Erythroblast (primary cell): ENCODE measurements around the gene GNG3.
A peak's percentile ranks its signal among the peaks of the same experiment; 100 is the strongest.

Experiments used
- DNase-seq, 2 experiments: peaks; one replicate each; lab custom pipeline; 2025; lab: John Stamatoyannopoulos, UW
- GATA1 ChIP-seq: IDR thresholded peaks from 2 replicates; pipeline ENCODE4 v1.6.1; 2011; ENCODE audit warnings: low read depth, mild to moderate bottlenecking, control low read depth, low read length, moderate library complexity
- POLR2A ChIP-seq: IDR thresholded peaks from 2 replicates; pipeline ENCODE4 v1.6.1; 2011; ENCODE audit warnings: mild to moderate bottlenecking, low read length

GNG3 gene

DNA sequence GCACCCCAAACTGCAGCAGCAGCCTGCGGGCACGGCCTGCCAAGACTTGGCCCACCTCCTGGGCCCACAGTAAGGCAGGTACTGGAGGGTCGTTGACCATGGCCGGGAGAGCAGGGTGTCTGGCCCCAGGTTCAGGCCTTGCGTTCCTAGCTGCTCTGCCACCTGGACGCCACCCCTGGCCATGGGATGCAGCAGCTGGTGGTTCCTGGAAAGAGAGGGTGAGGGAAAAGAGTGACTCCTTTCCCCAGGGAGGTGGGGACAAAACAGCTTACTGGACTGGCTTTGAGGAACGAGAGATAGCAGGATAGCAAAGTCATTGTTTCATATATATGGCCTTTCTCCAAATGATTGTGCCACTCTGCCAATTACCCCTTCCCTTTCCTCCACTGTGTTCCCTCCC lies 2.1 kb upstream of the GNG3 start:
- TF ChIP-seq POLR2A, result no peak
- no peak for TF ChIP-seq GATA1
- DNase-seq, result peak; percentile 64 to 71

DNA sequence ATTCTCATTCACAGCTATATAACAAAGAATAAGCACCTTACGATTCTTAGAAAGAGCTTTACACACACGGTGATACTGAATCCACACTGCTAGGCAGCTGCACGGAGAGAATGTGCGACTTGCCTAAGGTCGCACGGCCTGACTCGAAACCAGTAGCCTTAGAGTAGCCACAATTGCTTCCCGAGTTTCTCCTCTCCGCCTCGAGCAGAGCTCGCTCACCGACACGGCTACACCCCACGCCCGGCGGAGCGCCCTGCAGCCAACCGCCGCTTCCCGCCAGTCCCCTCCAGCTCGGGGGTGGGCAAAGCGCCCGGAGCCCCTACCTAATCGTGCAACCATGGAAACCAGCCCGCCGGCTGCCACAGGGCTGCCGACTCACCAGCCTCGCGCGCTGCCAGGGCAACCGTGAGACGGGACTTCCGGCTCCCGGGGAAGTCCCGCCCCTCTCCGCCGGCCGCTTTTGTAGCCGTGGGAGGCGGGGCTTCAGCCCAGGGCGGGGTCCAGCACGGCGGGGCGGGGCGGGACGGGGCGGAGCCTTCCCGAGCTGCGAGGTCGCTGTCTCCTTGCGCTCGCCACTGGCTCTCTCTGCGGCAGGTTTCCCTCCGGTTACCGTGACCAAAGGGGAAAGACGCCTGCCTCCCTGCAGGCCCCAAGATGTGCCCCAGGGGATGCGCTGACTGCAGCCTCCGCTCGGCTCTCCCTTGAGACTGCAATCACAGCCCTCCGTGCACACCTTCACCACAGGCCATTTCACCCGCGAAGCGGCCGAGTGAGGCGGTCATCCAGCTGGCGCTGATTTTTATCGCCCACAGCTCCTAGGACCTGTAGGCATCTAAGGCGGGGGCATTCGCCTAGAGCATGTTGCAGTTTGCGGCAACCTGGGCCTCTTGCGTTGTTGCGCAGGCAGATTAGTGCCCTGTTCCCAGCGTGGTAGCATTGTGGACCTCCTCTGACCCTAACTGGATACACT lies 1.3 kb upstream of the GNG3 start:
- peak; percentile 97 to 98 for DNase-seq
- TF ChIP-seq POLR2A (peak; percentile 80), GATA1 (no peak)

DNA sequence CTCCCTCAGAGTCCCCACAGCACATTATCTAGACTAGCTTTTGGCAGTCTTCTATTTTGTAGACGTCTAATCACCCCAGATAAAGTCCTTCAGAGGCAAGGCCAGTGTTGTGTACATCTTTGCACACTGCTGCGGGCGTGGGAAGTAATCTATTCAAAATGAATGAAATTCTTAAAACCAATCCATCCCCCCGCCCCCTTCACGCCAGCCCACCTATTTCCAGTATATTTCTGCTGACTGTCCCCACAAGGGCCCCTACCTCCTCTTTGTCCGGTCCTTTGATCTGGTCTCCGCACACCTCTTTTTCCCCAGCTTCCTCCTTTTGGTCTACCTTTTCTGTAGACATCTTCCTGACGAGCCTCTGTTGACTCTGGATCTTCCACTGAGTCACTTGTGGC lies 627 bp upstream of the GNG3 start:
- TF ChIP-seq GATA1 (no peak), POLR2A (no peak)

DNA sequence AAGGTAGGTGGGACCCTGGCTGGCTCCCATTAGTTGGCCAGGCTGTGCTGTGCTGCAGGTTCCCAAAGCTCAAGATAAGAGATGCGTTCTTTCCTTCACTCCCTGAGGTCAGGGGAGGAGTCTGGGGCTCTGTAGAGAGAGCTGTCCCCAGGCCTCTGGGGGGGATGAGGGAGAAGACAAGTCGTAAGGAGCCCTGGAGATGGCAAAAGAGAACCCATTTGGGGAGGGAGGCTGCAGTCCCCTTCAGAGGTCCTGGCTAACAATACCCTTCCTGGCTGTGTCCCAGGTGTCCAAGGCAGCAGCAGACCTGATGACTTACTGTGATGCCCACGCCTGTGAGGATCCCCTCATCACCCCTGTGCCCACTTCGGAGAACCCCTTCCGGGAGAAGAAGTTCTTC lies 916 bp downstream of the GNG3 start:
- TF ChIP-seq POLR2A (no peak), GATA1 (no peak)
- peak; percentile 61 to 75 for DNase-seq

More for the DNA sequence above, 627 bp upstream of the GNG3 start:
- DNase-seq, result no peak

DNA sequence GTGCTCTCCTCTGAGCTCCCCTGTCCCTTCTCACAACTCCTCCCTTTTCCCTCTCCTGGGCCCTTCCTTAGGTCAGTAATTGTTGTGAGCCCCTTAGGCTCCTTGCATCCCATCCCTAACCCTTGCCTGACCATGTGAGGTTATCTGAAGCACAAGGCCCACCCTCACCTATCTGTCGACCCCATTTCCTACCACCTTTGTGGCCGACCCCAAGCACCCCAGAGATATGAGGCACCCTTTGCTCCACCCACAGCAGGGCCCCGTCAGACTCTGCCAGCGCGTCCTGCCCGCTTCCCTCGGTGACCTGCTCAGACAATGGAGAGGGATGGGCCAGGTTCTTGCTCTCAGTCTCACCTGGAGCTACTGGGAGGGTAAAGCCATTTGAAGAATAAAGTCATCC lies 1.3 kb downstream of the GNG3 start:
- DNase-seq, result peak; percentile 70 to 72
- no peak for TF ChIP-seq POLR2A

DNA sequence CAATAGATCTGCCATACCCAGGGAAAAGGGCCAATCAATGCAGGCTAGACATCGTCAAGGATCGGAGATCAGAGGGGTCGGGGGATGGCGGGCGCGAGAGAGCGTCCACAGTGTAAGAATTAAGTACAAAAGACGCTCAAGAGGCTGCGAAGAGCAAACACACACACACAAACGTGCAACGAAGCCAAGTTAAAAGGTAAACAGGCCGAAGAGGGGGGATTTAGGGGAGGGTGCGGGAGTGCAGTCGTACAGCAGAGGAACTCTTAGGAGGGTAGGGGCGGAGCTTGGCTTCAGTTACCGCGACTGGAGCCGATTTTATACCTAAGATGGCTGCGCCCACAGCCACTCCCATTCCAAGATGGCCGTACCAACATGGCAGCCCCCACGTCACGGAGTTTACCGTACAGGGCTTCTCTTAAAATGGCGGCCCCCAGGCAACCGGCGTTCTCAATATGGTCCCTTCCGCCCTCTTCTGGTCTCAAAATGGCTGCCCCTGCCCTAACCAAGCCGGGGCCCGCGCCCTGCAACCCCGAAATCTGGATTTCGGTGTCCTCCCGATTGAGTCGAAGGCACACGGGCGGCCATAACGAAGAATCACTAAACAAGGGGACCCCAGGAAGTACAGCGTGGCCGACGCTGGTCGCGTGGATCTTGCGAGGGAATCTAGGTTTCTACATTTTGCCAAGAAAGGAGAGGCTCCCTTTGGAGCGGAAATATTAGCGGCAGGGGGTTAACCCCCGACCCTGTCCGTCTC lies 1.9 kb downstream of the GNG3 start:
- DNase-seq, result peak; percentile 98 to 99
- TF ChIP-seq GATA1 (no peak), POLR2A (peak; percentile 84)

DNA sequence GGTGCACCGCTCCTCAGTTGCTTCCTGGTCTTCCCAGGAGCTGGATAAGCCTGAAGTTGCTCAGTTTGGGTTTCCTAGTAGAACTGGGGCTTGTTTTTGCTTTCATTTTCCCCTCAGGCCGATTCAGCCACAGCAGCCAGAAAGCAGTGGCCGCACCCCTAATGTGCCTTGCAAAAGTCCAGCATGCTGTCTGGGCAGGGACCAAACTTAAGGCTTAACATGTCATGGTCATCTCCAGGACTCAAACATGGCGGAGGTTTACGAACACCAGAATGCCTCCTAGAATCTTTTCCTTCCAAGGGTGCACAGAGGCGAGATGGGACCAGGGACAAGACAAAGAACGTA lies 2.5 kb downstream of the GNG3 start:
- no peak for TF ChIP-seq GATA1
- peak; percentile 67 to 74 for DNase-seq

DNA sequence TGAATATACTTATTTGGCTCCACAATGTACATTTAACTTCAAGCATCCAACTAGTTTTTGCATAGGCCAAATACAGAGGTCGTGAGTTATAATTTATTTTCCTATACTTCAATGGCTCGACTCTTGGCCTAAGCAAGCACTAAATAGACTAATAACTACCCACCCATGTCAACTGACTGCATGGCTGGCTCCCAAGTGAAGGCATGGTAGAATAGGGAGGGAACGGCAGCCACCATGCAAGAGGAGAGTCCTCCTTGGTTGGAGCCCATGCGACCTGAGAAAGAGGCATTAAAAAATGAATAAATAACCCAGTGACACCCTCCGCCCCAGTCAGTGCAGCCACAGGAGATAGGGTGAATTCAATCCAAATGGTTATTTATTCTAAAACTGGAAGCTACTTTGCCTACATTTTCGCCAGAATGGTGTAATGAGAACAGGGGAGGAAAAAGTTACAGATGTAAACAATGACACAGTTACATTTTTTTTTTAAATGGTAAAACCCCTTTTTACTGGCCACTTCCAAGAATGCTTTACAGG lies 4.9 kb downstream of the GNG3 start:
- TF ChIP-seq POLR2A (no peak), GATA1 (no peak)
- no peak for DNase-seq

DNA sequence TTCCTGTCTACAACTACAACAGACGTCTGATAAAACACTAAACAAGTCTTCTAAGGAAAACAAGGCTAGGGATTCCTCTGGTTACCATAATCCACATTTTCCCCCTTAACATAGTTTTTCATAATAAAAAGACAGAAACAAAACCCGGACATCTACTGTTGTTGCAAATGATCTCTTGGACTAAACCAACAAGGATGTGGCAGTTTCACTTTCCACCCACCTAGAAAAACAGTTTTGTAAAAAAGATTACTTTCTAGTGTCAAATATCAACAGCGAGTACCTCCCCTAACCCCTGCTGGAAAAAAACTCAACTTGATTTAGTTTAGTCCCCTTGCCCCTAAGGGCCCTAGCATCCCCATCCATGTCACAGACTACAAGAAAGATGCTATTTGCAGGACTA lies 5.4 kb downstream of the GNG3 start:
- DNase-seq, result no peak
- no peak for TF ChIP-seq POLR2A
- TF ChIP-seq GATA1, result no peak

DNA sequence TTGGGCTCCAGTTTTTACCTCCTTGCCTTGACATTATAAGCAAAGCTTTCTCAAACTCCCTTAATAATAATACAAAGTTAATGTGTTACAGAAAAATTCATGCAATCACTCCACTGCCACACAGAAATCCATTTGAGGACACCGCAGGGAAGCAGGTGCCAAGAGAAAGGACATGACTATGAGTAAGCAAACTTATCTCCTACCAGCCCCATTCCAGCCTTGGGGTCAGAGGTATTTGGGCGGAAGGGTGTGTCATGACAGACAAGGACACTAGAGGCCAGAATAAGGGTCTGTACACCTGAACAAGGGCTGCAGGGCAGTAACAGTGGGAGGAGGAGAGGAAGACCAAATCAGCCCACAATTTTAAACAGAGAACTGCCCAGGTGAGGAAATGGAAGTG lies 5.9 kb downstream of the GNG3 start:
- TF ChIP-seq POLR2A, result no peak
- DNase-seq, result peak in 1 of 2 experiments; percentile 41

DNA sequence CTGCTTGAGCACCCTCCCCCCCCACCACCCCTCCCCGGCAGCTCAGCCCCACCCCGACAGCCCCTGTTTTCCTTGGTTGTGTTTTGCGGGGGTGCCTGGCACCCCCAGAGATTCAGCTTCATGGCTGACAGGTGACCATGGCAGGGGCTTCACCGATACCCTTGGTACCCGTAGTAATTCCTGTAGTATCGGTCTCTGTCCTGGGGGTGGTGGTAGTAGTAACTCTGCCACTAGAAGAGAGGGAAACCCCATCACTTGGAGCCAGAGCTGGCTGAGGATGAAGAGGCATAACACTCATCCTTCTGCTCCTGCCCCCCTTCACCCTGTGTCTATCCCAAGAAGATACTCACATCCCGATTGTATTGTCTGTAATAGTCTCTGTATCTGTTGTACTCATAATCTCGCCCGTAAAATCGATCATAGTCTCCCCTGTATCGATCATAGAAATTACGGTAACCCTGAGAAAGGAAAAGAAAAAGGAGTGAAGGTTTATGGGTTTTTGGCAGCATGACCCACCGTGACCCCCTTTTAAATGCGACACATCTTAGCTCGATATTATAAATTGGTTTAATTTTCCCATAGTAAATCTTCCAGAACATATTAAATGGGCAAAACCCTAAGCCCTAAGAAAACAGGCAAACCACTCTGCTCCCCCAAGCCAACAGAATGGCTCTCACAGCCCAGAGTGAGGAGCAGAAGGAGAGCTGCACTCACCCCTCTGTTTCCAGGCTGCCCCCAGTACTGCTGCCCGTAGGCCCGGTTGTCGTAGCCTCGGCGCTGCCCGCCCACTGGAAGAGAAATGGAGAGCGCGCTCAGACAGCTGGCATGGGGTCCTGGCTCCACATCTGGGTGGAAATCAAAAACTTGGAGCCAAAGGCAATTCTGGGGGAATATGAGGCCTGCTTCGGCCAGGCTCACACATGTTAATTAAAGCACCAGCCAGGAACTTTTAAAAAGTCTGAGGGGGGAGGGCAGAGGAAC lies 8.0 kb downstream of the GNG3 start:
- TF ChIP-seq GATA1 (no peak), POLR2A (no peak)
- no peak for DNase-seq

DNA sequence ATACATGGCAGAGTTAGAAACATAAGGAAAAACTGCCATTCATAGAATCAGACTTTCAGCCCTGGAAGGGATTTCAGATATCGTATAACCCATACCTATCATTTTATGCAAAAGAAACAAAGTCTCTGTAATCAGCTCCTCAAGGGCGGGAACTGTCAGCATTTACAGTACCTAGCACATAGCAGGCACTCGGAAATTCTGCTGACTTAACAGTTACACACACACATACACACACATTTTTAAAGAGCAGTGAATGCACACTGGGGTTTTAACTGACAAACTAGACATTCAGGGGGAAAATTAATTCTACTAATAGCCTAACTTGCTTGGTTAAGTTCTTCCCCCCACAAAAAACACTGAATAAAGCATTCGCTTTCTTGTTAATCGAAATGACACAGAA lies 8.7 kb downstream of the GNG3 start:
- no peak for TF ChIP-seq GATA1
- no peak for TF ChIP-seq POLR2A
- DNase-seq, result no peak

DNA sequence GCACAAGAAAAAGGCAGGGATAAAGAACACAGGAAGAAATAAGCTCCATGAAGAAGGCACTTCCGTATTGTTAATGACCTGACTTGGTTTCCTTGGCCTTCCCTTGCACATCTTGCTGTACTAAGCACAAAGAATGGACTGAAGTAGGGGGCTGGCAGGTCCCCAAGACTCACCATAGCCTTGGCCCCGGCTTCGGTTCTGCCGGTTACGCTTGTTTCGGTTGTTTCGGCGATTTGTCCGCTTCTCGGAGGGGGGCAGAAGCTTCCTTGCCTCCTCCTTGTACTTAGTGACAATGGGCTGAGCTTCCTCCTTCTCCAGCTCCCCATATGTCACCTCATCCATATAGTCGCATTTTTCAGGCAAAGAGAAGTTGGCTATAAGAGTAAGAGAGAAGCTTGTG lies 9.3 kb downstream of the GNG3 start:
- no peak for TF ChIP-seq GATA1
- no peak for TF ChIP-seq POLR2A
- no peak for DNase-seq
